OCI-LY7 (cell line): ENCODE data around the gene PDZD2. TPM values are rescaled to one million over a fixed set of nuclear protein-coding genes. Genes with fewer than 3 reads are reported as not detected.

ENCODE experiments used
- BruUV-seq: library from RNA; stranded (reverse); fragments of 400-500 nt; replicated peaks from 2 replicates; lab custom pipeline; 2021; lab: Mats Ljungman, UMichigan
- CTCF ChIA-PET: fragments of 300-600 bp; sonication (Branson Sonifier 250); formaldehyde crosslinking; loops from one replicate; lab custom pipeline; 2022; ENCODE audit warnings: antibody characterized with exemption; ENCODE audit not compliant: unreplicated experiment; lab: Charles Lee
- POLR2A ChIA-PET: fragments of 300-600 bp; sonication (Branson Sonifier 250); formaldehyde crosslinking; loops from one replicate; lab custom pipeline; 2022; ENCODE audit warnings: antibody characterized with exemption; lab: Charles Lee
- DNase-seq: peaks from one replicate; pipeline ENCODE4 v3.0.0-alpha.2; 2015; ENCODE audit warnings: low spot score
- H2AFZ ChIP-seq: fragments of 200-600 bp; sonication (generic), shearing (Covaris generic); 2 replicates; pipeline ENCODE4 v1.6.1; 2014; ENCODE audit warnings: mild to moderate bottlenecking, antibody characterized with exemption, low read length, moderate library complexity
- H3K27ac ChIP-seq: fragments of 200-600 bp; sonication (generic); 2 replicates; pipeline ENCODE4 v1.5.1; 2014; ENCODE audit warnings: mixed run types, low read depth, mild to moderate bottlenecking, moderate library complexity, low read length, inconsistent platforms; ENCODE audit not compliant: poor library complexity, severe bottlenecking
- H3K36me3 ChIP-seq: fragments of 200-600 bp; sonication (generic); 2 replicates; pipeline ENCODE4 v1.6.1; 2014; ENCODE audit warnings: mild to moderate bottlenecking, antibody characterized with exemption, low read length, moderate library complexity, mixed read lengths; ENCODE audit not compliant: insufficient read depth
- H3K4me1 ChIP-seq: fragments of 200-600 bp; sonication (generic); 2 replicates; pipeline ENCODE4 v1.5.1; 2014; ENCODE audit warnings: mild to moderate bottlenecking, low read length; ENCODE audit not compliant: insufficient read depth, poor library complexity, severe bottlenecking
- H3K4me2 ChIP-seq: fragments of 200-600 bp; sonication (generic); 2 replicates; pipeline ENCODE4 v1.6.1; 2014; ENCODE audit warnings: mild to moderate bottlenecking, low read length
- H3K4me3 ChIP-seq: fragments of 200-600 bp; sonication (generic); 2 replicates; pipeline ENCODE4 v1.5.1; 2014; ENCODE audit warnings: mild to moderate bottlenecking, low read depth, low read length; ENCODE audit not compliant: poor library complexity, severe bottlenecking
- H3K79me2 ChIP-seq: fragments of 200-600 bp; sonication (generic); 2 replicates; pipeline ENCODE4 v1.6.1; 2016; ENCODE audit warnings: low read depth, mild to moderate bottlenecking, low read length, moderate library complexity, mixed read lengths; ENCODE audit not compliant: insufficient read depth
- H3K9me2 ChIP-seq: fragments of 200-600 bp; sonication (generic); 2 replicates; pipeline ENCODE4 v1.6.1; 2016; ENCODE audit warnings: mild to moderate bottlenecking, low read length, mixed read lengths; ENCODE audit not compliant: insufficient read depth
- H3K9me3 ChIP-seq: fragments of 200-600 bp; sonication (generic); 2 replicates; pipeline ENCODE4 v1.6.1; 2014; ENCODE audit warnings: mild to moderate bottlenecking, mixed run types, low read length, mixed read lengths
- H4K20me1 ChIP-seq: fragments of 200-600 bp; sonication (generic); 2 replicates; pipeline ENCODE4 v1.6.1; 2014; ENCODE audit warnings: mild to moderate bottlenecking, antibody characterized with exemption, low read length, moderate library complexity, mixed read lengths; ENCODE audit not compliant: insufficient read depth
- EZH2phosphoT487 ChIP-seq: fragments of 200-600 bp; sonication (generic); IDR thresholded peaks from 2 replicates; pipeline ENCODE4 v1.6.1; 2018; ENCODE audit warnings: low read depth, borderline replicate concordance, mild to moderate bottlenecking, mixed run types, antibody characterized with exemption, low read length, moderate library complexity, mixed read lengths
- intact Hi-C: fragments of 100-400 bp; cut with micrococcal nuclease; formaldehyde crosslinking; loops from one replicate; pipeline ENCODE4 v1.10.0; 2022; ENCODE audit not compliant: unreplicated experiment
- total RNA-seq, 2 experiments: library from RNA; depleted of rRNA in 1 of 2; stranded (reverse); fragments of >200 nt in 1 of 2; shearing (Covaris generic) in 1 of 2; gene quantifications; 2 replicates each; pipeline ENCODE4 v1.2.3, GENCODE V29; 2014 to 2022
- TF ChIP-seq, protein P1 (sequence below): fragments of 200-600 bp; sonication (generic); conservative IDR thresholded peaks from 2 replicates; pipeline ENCODE4 v1.5.1; 2014; ENCODE audit warnings: mild to moderate bottlenecking, antibody characterized with exemption, low read length, moderate library complexity, mixed read lengths

The PDZD2 gene
- total RNA-seq, 2 experiments from 2014 or later, result 8.6 to 10.6 TPM

DNA sequence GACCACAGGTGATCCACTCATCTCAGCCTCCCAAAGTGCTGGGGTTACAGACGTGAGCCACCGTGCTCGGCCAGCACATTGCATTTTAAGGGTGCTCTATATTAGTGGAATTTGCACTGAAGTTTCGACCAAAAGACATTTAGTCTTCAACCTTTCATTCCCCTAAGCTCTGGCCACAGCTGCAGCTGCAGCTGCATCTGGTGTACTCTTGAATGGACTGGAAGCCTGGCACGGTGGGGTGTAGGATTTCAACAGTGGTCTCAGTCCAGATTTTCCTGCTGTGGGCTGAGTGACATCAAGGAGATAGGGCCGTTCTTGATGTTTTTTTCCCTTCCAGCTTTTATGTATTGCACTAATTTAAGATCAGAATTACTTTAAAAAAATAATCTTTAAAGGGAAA lies 255.2 kb downstream of the PDZD2 start:
- Histone ChIP-seq H3K4me3 (no peak overlapping the region), H3K79me2 (no peaks in the 10 kb centered on the region), H3K9me2 (no peaks in the 10 kb centered on the region), H3K4me2 (no peak overlapping the region), H4K20me1 (no peaks in the 10 kb centered on the region), H2AFZ (no peak overlapping the region), H3K4me1 (no peaks in the 10 kb centered on the region), H3K9me3 (no peaks in the 10 kb centered on the region), H3K36me3 (no peaks in the 10 kb centered on the region), H3K27ac (no peak overlapping the region)
- ChIA-PET CTCF (no interaction called here), POLR2A (no interaction called here)
- intact Hi-C loops, result no loop called here
- DNase-seq, result no peak
- BruUV-seq, result no TSS peak
- TF ChIP-seq EZH2phosphoT487, result no peak
- TF ChIP-seq, protein P1, sequence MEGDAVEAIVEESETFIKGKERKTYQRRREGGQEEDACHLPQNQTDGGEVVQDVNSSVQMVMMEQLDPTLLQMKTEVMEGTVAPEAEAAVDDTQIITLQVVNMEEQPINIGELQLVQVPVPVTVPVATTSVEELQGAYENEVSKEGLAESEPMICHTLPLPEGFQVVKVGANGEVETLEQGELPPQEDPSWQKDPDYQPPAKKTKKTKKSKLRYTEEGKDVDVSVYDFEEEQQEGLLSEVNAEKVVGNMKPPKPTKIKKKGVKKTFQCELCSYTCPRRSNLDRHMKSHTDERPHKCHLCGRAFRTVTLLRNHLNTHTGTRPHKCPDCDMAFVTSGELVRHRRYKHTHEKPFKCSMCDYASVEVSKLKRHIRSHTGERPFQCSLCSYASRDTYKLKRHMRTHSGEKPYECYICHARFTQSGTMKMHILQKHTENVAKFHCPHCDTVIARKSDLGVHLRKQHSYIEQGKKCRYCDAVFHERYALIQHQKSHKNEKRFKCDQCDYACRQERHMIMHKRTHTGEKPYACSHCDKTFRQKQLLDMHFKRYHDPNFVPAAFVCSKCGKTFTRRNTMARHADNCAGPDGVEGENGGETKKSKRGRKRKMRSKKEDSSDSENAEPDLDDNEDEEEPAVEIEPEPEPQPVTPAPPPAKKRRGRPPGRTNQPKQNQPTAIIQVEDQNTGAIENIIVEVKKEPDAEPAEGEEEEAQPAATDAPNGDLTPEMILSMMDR, result no peak

- H3K79me2 ChIP-seq, result no peaks in the 10 kb centered on the region
- H3K4me3 ChIP-seq, result no peak overlapping the region
- intact Hi-C loops, result no loop called here
- H3K4me2 ChIP-seq, result no peak overlapping the region
- H3K9me3 ChIP-seq, result no peaks in the 10 kb centered on the region
- POLR2A ChIA-PET, result no interaction called here
- no TSS peak for BruUV-seq
- no peaks in the 10 kb centered on the region for H3K36me3 ChIP-seq
- no peak for DNase-seq
- no peaks in the 10 kb centered on the region for H4K20me1 ChIP-seq
- no peaks in the 10 kb centered on the region for H3K4me1 ChIP-seq
- H2AFZ ChIP-seq, result no peak overlapping the region
- TF ChIP-seq EZH2phosphoT487, result no peak
- TF ChIP-seq, protein P1, result no peak
- H3K9me2 ChIP-seq, result no peaks in the 10 kb centered on the region
- CTCF ChIA-PET, result no interaction called here
- H3K27ac ChIP-seq, result no peak overlapping the region
These were observed 256.4 kb downstream of the PDZD2 start for GRCh38 chr5:31895199-31895820.

DNA sequence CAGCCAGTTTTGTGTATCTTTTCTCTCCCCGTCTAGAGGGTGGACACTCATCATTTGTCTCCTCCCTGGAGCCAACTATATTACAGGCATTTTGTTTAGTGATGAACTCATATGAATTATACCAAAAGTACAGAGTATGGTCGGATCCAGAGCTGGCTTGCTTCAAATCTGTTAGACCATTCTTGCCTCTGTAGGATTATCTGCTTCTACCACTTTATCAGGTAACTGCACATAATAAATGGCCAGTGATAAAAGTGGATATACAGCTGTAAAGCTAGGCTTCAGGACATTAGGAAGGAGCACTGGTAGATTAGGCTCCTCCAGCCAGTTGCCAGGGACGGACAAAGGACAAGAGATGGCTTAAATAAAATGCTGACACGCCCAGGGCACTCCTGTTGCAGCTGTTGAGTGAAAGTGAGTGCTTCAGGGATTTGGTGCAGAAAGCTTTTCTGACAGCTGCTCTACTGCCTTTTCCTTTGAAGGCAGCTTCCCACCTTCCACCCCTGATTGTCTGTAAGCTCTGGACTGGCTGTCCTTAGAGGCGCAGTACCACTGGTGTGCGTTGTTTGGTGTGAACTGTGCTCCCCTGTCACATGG lies 259.2 kb downstream of the PDZD2 start:
- no peak overlapping the region for H3K4me3 ChIP-seq
- CTCF ChIA-PET, result no interaction called here
- intact Hi-C loops, result no loop called here
- no peaks in the 10 kb centered on the region for H3K4me1 ChIP-seq
- no peak overlapping the region for H3K4me2 ChIP-seq
- POLR2A ChIA-PET, result interaction anchor here (1.5 kb wide), 1 partner anchor 20 kb away, joined by 4 read pairs; no protein-coding TSS in a partner anchor
- H2AFZ ChIP-seq, result no peak overlapping the region
- no peak for DNase-seq
- no peaks in the 10 kb centered on the region for H3K9me2 ChIP-seq
- BruUV-seq, result no TSS peak
- H3K79me2 ChIP-seq, result no peaks in the 10 kb centered on the region
- no peak overlapping the region for H3K27ac ChIP-seq
- no peaks in the 10 kb centered on the region for H4K20me1 ChIP-seq
- no peak for TF ChIP-seq EZH2phosphoT487
- TF ChIP-seq, protein P1, result no peak
- H3K9me3 ChIP-seq, result no peaks in the 10 kb centered on the region
- H3K36me3 ChIP-seq, result no peaks in the 10 kb centered on the region
